Mesodermal cell (in vitro differentiated cells): ENCODE measurements around the gene TNP1.

Source experiments
- H3K27ac ChIP-seq: 2 replicates; pipeline ENCODE4 v1.7.0; 2013; ENCODE audit warnings: mild to moderate bottlenecking, low read depth, low read length, moderate library complexity; ENCODE audit not compliant: severe bottlenecking
- H3K36me3 ChIP-seq: 2 replicates; pipeline ENCODE4 v1.7.1; 2013; ENCODE audit warnings: mild to moderate bottlenecking, low read length, moderate library complexity; ENCODE audit not compliant: control insufficient read depth, insufficient read depth
- H3K4me1 ChIP-seq: one replicate; pipeline ENCODE4 v1.7.1; 2013; ENCODE audit warnings: mild to moderate bottlenecking, low read length; ENCODE audit not compliant: insufficient read depth, control insufficient read depth, poor library complexity, severe bottlenecking
- H3K4me3 ChIP-seq: 2 replicates; pipeline ENCODE4 v1.7.0; 2013; ENCODE audit warnings: low read length, control low read depth, mild to moderate bottlenecking; ENCODE audit not compliant: insufficient read depth, poor library complexity, severe bottlenecking; ENCODE audit errors: extremely low read depth
- H3K9me3 ChIP-seq: 2 replicates; pipeline ENCODE4 v1.7.1; 2013; ENCODE audit warnings: mild to moderate bottlenecking, low read length, moderate library complexity; ENCODE audit not compliant: control insufficient read depth
- WGBS, 2 experiments: methylation state at CpG; one replicate each; pipeline ENCODE4 v1.1.5; 2013; ENCODE audit warnings: missing lambda C conversion rate in 2 of 2; ENCODE audit not compliant: insufficient coverage in 2 of 2; 5-methylcytosine and 5-hydroxymethylcytosine counted together

The TNP1 gene

GRCh38 chr2:216845426-216845825 is 14.4 kb downstream of the TNP1 start:
- Histone ChIP-seq H3K9me3 (no peaks in the 10 kb centered on the region), H3K36me3 (no peaks in the 10 kb centered on the region), H3K27ac (no peak overlapping the region), H3K4me3 (no peak overlapping the region), H3K4me1 (no peaks in the 10 kb centered on the region)
- WGBS, 2 experiments, result 60 to 100% methylated on average over 1 of the region's 2 CpGs

GRCh38 chr2:216842636-216843035 is 17.2 kb downstream of the TNP1 start:
- H3K36me3 ChIP-seq, result no peaks in the 10 kb centered on the region
- H3K4me3 ChIP-seq, result no peak overlapping the region
- H3K9me3 ChIP-seq, result no peaks in the 10 kb centered on the region
- H3K4me1 ChIP-seq, result no peaks in the 10 kb centered on the region
- H3K27ac ChIP-seq, result no peak overlapping the region
- WGBS, 2 experiments, result 92 to 97% methylated on average over 10 of the region's 10 CpGs

GRCh38 chr2:216839688-216840087 is 20.2 kb downstream of the TNP1 start:
- Histone ChIP-seq H3K27ac (no peak overlapping the region), H3K36me3 (no peaks in the 10 kb centered on the region), H3K4me3 (no peak overlapping the region), H3K4me1 (no peaks in the 10 kb centered on the region), H3K9me3 (no peaks in the 10 kb centered on the region)
- 80 to 92% methylated on average over 1 to 3 of the region's 3 CpGs for WGBS, 2 experiments

- Histone ChIP-seq H3K27ac (no peak overlapping the region), H3K36me3 (no peaks in the 10 kb centered on the region), H3K9me3 (no peaks in the 10 kb centered on the region), H3K4me3 (no peak overlapping the region), H3K4me1 (no peaks in the 10 kb centered on the region)
- WGBS, 2 experiments, result 88 to 97% methylated on average over 4 to 5 of the region's 5 CpGs
Measured at GRCh38 chr2:216838151-216838550, 21.7 kb downstream of the TNP1 start.

DNA sequence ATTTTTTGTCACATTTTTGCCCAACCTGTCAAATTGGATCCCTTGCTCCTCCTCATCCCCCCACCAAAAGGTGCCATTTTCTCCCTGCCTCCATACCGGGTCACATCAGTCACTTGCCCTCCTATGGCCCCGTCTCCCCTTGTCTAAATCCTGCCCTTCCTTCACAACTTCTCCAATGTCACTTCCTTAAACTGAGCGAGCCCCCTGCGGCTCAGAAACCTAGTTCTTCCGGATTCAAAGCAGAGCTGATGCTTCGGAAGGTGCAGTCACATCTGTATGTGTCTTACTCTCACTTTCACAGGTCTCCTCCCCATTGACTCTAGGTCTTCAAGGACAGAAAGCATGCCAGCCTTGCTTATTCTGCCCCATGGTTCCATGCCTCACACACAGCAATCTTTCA is 22.1 kb downstream of the TNP1 start:
- 84 to 93% methylated on average over 6 of the region's 6 CpGs for WGBS, 2 experiments
- Histone ChIP-seq H3K36me3 (no peaks in the 10 kb centered on the region), H3K4me1 (no peaks in the 10 kb centered on the region), H3K9me3 (no peaks in the 10 kb centered on the region), H3K4me3 (no peak overlapping the region), H3K27ac (no peak overlapping the region)

GRCh38 chr2:216833061-216833460 is 26.8 kb downstream of the TNP1 start:
- no peaks in the 10 kb centered on the region for H3K36me3 ChIP-seq
- no peaks in the 10 kb centered on the region for H3K9me3 ChIP-seq
- no peaks in the 10 kb centered on the region for H3K4me1 ChIP-seq
- H3K4me3 ChIP-seq, result no peak overlapping the region
- H3K27ac ChIP-seq, result no peak overlapping the region
- 87 to 93% methylated on average over 3 of the region's 4 CpGs for WGBS, 2 experiments

DNA sequence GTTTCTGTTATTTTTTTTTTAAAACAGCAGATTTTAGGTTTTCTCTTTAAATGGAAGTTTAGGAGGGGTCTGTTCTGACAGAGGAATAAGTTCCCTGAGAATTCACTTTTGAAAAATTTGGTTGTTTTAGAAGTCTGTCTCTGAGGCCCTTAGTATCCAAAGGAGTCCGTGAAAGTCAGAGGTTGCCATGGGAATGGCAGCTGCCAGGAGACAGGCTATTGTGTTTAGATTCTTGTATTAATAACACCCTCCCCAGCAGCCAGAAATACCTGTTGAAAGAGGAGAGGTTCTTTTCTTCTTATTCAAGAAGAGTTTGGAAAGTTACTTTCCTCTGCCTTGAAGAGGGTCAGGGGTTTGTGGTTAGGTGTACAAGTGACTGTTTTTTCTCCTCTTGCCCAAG is 29.5 kb downstream of the TNP1 start:
- no peaks in the 10 kb centered on the region for H3K9me3 ChIP-seq
- no CpG with 5 or more reads among the region's 1 CpG for WGBS, 2 experiments
- no peaks in the 10 kb centered on the region for H3K36me3 ChIP-seq
- no peak overlapping the region for H3K27ac ChIP-seq
- H3K4me1 ChIP-seq, result peaks cover 4% of the 10 kb centered on the region
- H3K4me3 ChIP-seq, result no peak overlapping the region

- Histone ChIP-seq H3K4me3 (no peak overlapping the region), H3K4me1 (peaks cover 4% of the 10 kb centered on the region), H3K36me3 (no peaks in the 10 kb centered on the region), H3K9me3 (no peaks in the 10 kb centered on the region), H3K27ac (no peak overlapping the region)
- 95% methylated on average over 4 of the region's 4 CpGs; no CpG with 5 or more reads in 1 of the 2 experiments for WGBS, 2 experiments
Measured at GRCh38 chr2:216829533-216829932, 30.3 kb downstream of the TNP1 start.

DNA sequence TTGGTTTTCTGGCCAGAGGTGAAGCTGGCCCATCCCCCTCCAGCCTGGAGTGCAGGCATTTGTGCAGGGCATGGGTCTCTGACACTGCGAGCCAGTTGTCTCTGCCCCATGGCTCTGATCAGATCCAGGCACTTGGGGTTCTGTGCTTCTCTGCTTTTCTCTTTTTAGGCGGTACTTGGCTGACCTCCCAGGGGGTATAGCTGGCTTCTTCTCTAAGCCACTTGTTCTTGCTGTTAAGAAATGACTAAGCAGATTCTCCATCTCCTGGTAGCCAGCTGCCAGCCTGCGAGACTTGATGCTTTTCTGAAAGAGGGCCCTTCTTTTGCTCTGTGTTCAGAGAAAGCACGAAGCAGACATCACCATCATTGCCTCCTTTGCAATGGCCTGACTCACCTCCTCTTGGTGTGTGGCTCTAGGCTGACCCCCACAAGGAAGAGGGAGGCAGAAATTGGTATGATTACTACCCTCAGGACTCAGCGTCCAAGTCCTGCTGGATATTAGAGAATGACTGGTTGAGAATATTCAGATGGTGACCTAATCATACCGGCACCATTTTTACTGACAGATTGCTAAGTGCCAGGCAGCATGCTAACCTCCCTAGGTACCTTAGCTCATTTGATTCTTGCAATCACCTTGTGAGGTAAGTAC is 32.7 kb downstream of the TNP1 start:
- no peaks in the 10 kb centered on the region for H3K36me3 ChIP-seq
- peaks cover 4% of the 10 kb centered on the region for H3K4me1 ChIP-seq
- H3K4me3 ChIP-seq, result no peak overlapping the region
- no peak overlapping the region for H3K27ac ChIP-seq
- no peaks in the 10 kb centered on the region for H3K9me3 ChIP-seq
- 67 to 83% methylated on average over 1 to 4 of the region's 6 CpGs for WGBS, 2 experiments

DNA sequence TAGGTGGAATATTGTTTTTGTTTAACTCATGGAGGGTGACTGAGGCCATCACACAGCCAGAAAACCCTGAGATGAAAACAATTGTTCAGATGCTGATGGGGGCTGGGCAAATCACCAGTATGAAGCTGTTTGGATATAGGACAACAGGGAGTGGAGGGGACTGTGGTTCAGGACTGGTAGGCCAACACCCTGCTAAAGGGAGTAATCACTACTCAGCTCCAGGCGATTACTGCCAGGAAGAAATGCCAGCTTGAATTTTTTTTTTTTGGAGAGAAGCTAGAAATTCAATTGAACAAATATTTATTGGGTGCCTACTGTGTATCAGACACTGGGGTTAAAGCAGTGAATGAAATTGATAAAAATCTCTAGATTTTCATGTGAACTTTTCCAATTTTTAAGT is 37.4 kb downstream of the TNP1 start:
- H3K9me3 ChIP-seq, result no peaks in the 10 kb centered on the region
- H3K36me3 ChIP-seq, result no peaks in the 10 kb centered on the region
- H3K27ac ChIP-seq, result no peak overlapping the region
- no peak overlapping the region for H3K4me3 ChIP-seq
- 83 to 100% methylated on average over 1 of the region's 1 CpG for WGBS, 2 experiments
- peaks cover 4% of the 10 kb centered on the region for H3K4me1 ChIP-seq

GRCh38 chr2:216820709-216821108 is 39.2 kb downstream of the TNP1 start:
- H3K4me3 ChIP-seq, result no peak overlapping the region
- no peaks in the 10 kb centered on the region for H3K36me3 ChIP-seq
- H3K27ac ChIP-seq, result no peak overlapping the region
- no peaks in the 10 kb centered on the region for H3K4me1 ChIP-seq
- H3K9me3 ChIP-seq, result no peaks in the 10 kb centered on the region
- WGBS, 2 experiments, result 94% methylated on average over 3 of the region's 3 CpGs; no CpG with 5 or more reads in 1 of the 2 experiments
